ENCODE measurements around the gene LAMA2. TPM values are rescaled to one million over a fixed set of nuclear protein-coding genes. Genes with fewer than 3 reads are reported as not detected.

The LAMA2 gene
- total RNA-seq, 3 donors from 2014 or later (not counting 1 experiment from before 2014, with no cell fraction given), result 2.1 to 5.3 (median 3.6) TPM

GRCh38 chr6:129208415-129209034 is 325.6 kb downstream of the LAMA2 start:
- H3K36me3 ChIP-seq (ENCODE audit: control insufficient read depth, insufficient read depth, low read length), result no peaks in the 10 kb centered on the region
- no peaks in the 10 kb centered on the region for H3K4me1 ChIP-seq (ENCODE audit: control insufficient read depth, insufficient read depth, low read length)
- intact Hi-C loops (cut with micrococcal nuclease), result no loop called here
- Mint-ChIP-seq H3K4me3 (no peak overlapping the region), H3K36me3 (no peaks in the 10 kb centered on the region), H3K9me3 (no peaks in the 10 kb centered on the region), H3K27ac (no peak overlapping the region), H3K4me1 (no peaks in the 10 kb centered on the region), H3K27me3 (ENCODE audit: low read depth in 2 of 2) (peaks cover 4 to 16% of the 10 kb centered on the region in 2 donors)
- H3K27ac ChIP-seq (ENCODE audit: low read length), result no peak overlapping the region
- no peak for TF ChIP-seq CTCF (IDR thresholded peaks at IDR 0.05)
- peaks cover 2% of the 10 kb centered on the region for H3K27me3 ChIP-seq (ENCODE audit: control insufficient read depth, insufficient read depth, low read length)
- H3K9me3 ChIP-seq (ENCODE audit: control insufficient read depth, insufficient read depth, low read length), result no peaks in the 10 kb centered on the region
- ATAC-seq (no peak), DNase-seq (no peak)
- H3K4me3 ChIP-seq (ENCODE audit: low read length), result no peak overlapping the region

- Histone ChIP-seq H3K4me1 (ENCODE audit: control insufficient read depth, insufficient read depth, low read length) (no peaks in the 10 kb centered on the region), H3K36me3 (ENCODE audit: control insufficient read depth, insufficient read depth, low read length) (no peaks in the 10 kb centered on the region), H3K27me3 (ENCODE audit: control insufficient read depth, insufficient read depth, low read length) (peaks cover 2% of the 10 kb centered on the region), H3K4me3 (ENCODE audit: low read length) (no peak overlapping the region), H3K27ac (ENCODE audit: low read length) (no peak overlapping the region), H3K9me3 (ENCODE audit: control insufficient read depth, insufficient read depth, low read length) (no peaks in the 10 kb centered on the region)
- TF ChIP-seq CTCF (IDR thresholded peaks at IDR 0.05), result no peak
- Mint-ChIP-seq H3K4me1 (no peaks in the 10 kb centered on the region), H3K36me3 (no peaks in the 10 kb centered on the region), H3K4me3 (no peak overlapping the region), H3K9me3 (no peaks in the 10 kb centered on the region), H3K27ac (no peak overlapping the region), H3K27me3 (ENCODE audit: low read depth in 2 of 2) (peaks cover 4 to 16% of the 10 kb centered on the region in 2 donors)
- ATAC-seq (no peak), DNase-seq (no peak)
- WGBS (ENCODE audit: insufficient coverage), result 95% methylated on average over 6 of the region's 6 CpGs
- intact Hi-C loops (cut with micrococcal nuclease), result no loop called here
Measured at GRCh38 chr6:129209355-129209754, 326.4 kb downstream of the LAMA2 start.

DNA sequence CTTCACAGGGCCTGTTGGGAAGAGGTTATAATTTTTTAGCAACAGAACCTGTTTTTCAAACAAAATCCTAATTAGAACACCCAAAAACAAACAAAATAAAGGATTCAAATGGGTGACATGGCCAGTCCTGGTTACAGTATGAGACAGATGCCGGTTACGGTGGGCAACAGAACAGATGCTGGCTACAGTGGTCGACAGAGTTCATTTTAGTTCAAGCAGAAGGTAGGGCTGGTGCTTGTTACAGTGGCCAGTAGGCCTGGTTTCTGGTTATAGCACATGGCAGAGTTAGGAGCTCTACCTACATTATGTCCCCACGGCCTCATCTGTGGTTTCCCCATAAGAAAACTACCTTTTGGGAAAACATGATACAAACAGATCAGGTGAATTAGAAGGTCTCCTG is 327.7 kb downstream of the LAMA2 start:
- 85% methylated on average over 4 of the region's 4 CpGs for WGBS (ENCODE audit: insufficient coverage)
- DNase-seq (no peak), ATAC-seq (no peak)
- peaks cover 2% of the 10 kb centered on the region for H3K27me3 ChIP-seq (ENCODE audit: control insufficient read depth, insufficient read depth, low read length)
- H3K27ac ChIP-seq (ENCODE audit: low read length), result no peak overlapping the region
- H3K4me3 ChIP-seq (ENCODE audit: low read length), result no peak overlapping the region
- no peak for TF ChIP-seq CTCF (IDR thresholded peaks at IDR 0.05)
- Mint-ChIP-seq H3K4me1 (no peaks in the 10 kb centered on the region), H3K27ac (no peak overlapping the region), H3K36me3 (no peaks in the 10 kb centered on the region), H3K9me3 (no peaks in the 10 kb centered on the region), H3K4me3 (no peak overlapping the region), H3K27me3 (ENCODE audit: low read depth in 2 of 2) (peaks cover 5 to 25% of the 10 kb centered on the region in 2 donors)
- no peaks in the 10 kb centered on the region for H3K36me3 ChIP-seq (ENCODE audit: control insufficient read depth, insufficient read depth, low read length)
- no peaks in the 10 kb centered on the region for H3K9me3 ChIP-seq (ENCODE audit: control insufficient read depth, insufficient read depth, low read length)
- intact Hi-C loops (cut with micrococcal nuclease), result no loop called here
- H3K4me1 ChIP-seq (ENCODE audit: control insufficient read depth, insufficient read depth, low read length), result no peaks in the 10 kb centered on the region

- H3K27me3 ChIP-seq (ENCODE audit: control insufficient read depth, insufficient read depth, low read length), result peaks cover under 1% of the 10 kb centered on the region
- peaks cover 6 to 26% of the 10 kb centered on the region in 2 donors for H3K27me3 Mint-ChIP-seq (ENCODE audit: low read depth in 2 of 2)
- no peaks in the 10 kb centered on the region for H3K9me3 Mint-ChIP-seq
- H3K27ac Mint-ChIP-seq, result no peak overlapping the region
- ATAC-seq (no peak), DNase-seq (no peak)
- H3K36me3 Mint-ChIP-seq, result no peaks in the 10 kb centered on the region
- no peaks in the 10 kb centered on the region for H3K4me1 Mint-ChIP-seq
- H3K9me3 ChIP-seq (ENCODE audit: control insufficient read depth, insufficient read depth, low read length), result no peaks in the 10 kb centered on the region
- H3K36me3 ChIP-seq (ENCODE audit: control insufficient read depth, insufficient read depth, low read length), result no peaks in the 10 kb centered on the region
- intact Hi-C loops (cut with micrococcal nuclease), result no loop called here
- H3K27ac ChIP-seq (ENCODE audit: low read length), result no peak overlapping the region
- no peaks in the 10 kb centered on the region for H3K4me1 ChIP-seq (ENCODE audit: control insufficient read depth, insufficient read depth, low read length)
- 81% methylated on average over 1 of the region's 1 CpG for WGBS (ENCODE audit: insufficient coverage)
- TF ChIP-seq CTCF (IDR thresholded peaks at IDR 0.05), result no peak
- no peak overlapping the region for H3K4me3 Mint-ChIP-seq
- H3K4me3 ChIP-seq (ENCODE audit: low read length), result no peak overlapping the region
Measured at GRCh38 chr6:129211626-129212025, 328.7 kb downstream of the LAMA2 start.
